Fibroblast of skin of right biceps (primary cell): ENCODE results near the gene MKNK1.
A peak's percentile ranks its signal among the peaks of the same experiment; 100 is the strongest.

Source experiments
- DNase-seq: peaks from one replicate; pipeline ENCODE4 v3.0.0-alpha.2; 2013

MKNK1 gene

DNA sequence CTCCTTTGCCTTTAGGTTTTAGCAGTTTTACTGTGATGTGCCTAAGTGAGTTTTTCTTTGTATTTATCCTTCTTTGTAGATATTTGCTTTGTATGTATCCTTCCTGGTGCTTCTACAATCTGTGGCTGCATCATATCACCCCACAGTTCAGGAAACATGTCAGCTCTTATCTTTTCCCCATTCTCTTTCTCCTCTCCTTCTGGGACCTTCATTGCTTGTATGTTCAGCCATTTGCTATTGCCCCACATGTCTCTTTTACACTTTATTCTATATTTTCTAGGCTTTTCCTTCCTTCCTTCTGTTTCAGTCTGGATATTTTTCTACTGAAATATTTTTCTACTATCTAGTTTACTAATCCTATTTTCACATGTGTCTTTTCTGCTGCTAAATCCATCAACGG lies 67.5 kb downstream of the MKNK1 start:
- no peak for DNase-seq

DNA sequence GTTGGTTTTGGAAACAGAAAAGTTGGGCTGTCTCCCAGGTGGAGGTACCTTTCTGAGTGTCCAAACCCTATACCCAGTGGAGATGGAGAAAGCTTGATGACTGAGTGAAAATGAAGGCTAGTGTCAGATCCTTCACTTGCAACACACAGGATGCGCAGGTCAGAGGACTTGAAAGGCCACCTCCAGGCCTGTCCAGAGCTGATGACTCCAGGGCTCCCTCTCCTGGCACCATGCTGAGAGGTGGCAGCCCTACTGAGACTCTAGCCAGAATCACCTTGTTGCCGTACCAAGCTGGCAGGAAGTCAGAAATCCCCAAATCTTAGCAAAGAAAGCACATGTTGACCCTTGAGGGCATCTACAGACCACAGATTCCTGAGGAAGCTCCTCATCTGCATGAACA lies 69.0 kb downstream of the MKNK1 start:
- DNase-seq: no peak

DNA sequence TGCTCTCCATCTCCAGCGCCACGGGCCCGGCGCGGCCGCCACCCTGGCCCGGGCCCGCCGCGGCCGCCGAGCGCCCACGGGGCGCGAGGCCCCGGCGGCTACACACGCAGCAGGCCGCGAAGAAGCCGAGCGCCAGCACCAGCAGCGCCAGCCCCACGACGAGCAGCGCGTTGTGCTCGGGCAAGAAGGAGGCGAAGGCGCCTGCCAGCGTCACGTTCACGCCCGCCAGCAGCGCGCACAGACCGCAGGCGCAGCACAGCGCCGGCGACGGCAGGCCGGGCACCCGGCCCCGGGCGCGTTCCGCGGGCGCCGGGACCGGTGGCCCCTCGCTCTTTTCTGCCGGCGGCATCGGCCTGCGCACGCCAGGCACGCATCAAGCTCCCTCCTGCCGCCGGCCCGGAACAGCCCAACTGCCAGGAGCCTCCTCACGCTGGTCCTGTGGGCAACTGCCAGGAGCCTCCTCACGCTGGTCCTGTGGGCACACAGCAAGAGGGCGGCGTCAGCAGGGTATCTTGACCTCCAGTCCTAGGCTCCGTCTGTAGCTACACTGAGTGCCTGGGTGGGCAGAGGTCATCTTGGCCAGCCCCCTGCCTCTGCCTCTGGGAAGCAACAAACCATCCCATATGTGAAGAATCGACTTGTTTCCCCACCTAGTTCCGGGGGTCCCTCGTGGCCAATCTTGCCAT lies 70.7 kb downstream of the MKNK1 start:
- DNase-seq: peak; percentile 51

DNA sequence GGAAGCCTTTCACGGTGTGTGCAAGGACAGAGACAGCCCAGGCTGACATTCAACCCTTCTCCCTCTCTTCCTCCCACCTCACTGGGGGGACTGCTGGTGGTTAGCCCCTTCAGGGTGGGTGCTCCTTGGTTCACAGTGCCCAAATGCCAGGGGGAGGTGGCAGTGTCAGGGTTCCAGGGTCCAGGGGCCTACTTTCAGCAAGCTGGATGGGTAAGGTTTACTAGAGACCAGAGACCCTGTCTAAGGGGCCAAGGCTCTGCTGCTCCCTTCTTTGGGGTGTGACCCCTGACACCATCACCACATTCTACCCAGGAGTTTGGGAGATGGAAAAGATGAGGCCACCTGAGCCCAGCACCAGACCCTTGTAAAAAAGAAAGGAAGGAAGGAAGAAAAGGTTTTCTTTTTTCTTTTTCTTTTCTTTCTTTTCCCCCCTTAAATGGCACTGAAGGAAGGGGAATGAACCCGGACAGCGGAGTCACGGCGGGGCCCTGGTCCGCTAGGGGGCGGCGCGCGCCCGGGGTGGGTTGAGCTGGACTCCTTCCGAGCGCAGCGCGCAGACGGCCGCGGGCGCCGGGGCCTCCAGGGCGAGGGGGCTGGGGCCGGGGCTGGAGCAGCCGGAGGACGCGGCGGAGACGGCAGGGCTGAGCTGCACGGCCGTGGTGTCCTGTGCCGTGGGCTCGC lies 71.4 kb downstream of the MKNK1 start:
- peak; percentile 64 for DNase-seq

DNA sequence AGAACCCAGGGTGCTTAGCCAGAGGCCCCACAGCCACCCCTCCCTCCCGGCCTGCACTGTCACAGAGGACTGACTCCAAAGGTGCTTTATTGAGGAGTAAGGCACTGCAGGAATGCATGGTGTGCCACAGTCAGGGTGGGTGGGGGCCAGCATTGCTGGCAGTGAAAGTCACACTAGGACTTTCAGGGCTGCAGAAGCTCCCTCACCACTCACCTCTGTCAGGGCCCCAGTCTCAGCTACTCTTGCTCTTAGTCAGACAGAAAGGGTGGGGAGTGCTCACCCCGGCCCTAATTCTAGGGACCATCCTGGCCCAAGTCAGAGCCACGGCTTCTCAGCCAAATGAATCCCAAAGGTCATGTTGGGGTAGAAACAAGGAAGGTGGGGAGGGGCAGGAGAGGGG lies 72.0 kb downstream of the MKNK1 start:
- no peak for DNase-seq

DNA sequence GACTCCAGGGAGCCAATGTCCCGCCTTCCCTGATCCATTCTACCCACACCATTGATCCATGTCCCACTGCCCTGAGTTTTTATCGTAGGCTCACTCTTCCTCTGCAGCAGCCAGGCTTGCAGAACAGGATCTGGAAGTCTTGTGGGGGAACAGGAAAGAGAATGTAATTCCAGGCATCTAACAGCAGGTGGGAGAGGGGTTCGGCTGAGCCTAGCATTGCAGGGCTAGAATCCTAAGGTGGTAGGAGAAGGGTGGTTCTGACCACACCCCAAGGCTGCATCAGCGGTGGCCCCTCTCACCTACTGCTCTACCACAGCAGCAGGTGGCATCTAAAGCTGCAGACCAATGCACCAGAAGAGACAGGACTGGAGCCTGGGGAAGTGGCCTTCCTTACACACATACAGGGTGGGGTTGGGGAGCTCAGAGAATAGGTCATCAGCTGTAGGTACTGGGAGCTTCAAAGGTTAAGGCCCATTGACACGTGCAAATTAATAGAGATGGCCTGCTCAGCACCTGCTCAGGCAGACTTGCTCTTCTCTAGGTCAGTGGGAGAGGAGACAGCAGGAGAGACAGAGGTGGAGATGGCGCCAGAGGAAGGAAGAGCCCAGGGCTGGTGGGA lies 73.2 kb downstream of the MKNK1 start:
- no peak for DNase-seq

DNA sequence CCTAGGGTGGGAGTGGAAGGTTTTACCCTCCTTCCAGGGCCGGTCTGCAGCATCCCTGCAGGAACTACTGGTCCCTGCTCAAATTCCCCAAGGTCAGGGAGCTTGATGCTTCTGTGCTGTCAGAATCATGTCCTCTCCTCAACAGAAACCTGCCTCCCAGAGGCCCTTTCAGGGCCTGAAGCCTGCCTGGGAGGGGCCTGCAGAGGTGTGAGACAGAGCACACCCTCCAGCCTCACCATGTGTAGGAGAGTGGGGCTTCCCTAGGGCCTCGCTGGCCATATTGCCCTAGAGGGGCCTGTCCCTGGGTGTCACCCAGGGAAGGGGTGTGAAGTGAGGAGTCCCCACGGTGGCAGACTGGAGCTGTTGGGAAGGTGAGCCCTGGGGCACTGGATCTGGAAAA lies 73.8 kb downstream of the MKNK1 start:
- no peak for DNase-seq

DNA sequence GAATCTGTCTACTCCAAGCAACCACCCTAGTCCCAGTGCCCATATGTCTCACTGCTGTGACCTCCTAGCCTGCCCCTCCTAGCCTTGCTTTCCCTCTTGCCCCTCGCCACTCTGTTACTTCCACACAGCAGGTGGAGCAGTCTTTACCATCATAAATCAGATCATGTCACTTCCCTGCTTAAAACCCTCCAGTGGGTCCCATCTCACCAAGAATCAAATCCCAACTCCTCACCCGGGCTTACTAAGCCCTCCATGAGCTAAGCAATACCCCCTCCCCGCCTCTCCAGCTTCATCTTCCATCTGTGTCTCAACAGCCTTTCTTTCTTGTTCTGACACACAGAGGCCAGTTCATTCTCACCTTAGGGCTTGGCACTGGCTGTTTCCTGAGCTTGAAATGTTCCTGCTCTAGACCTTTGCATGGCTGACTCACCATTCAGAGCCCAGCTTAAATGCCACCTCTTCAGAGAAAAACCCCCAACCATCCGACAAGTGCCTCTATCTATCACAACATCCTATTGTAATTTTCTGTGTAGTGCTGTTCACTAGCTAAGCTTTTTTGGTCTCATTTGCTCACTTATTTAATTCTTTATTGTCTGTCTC lies 74.9 kb downstream of the MKNK1 start:
- no peak for DNase-seq

DNA sequence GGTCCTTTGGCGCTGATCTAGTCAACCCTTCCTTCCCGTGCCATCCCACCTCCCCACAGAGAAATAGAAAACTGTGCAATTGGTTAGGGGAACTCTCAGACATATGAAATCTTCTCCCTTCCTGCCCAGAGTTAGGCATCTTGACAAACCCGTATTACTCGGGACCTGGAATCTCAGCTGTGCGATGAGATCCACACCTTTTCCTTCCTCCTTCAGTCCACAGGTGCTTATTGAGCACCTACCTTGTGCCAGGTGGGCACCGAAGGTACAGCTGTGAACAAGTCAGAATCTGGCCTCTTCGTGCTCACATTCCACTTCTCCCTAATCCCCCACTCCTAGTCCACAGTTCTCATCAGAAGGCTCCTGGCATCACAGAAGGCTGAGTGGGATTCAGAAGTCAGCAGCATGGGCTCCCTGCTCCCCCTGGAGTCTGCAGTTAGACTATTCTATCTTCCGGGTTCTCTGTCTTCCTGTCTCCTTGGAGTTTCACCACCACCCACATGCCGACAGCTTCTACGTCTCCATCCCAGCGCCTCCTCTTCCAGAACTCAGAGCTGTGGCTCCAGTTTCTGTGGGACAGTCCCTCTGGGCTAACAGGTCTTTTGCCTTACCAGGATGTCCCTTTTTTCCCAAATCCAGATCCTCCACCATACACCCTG lies 75.6 kb downstream of the MKNK1 start:
- peak; percentile 37 for DNase-seq

DNA sequence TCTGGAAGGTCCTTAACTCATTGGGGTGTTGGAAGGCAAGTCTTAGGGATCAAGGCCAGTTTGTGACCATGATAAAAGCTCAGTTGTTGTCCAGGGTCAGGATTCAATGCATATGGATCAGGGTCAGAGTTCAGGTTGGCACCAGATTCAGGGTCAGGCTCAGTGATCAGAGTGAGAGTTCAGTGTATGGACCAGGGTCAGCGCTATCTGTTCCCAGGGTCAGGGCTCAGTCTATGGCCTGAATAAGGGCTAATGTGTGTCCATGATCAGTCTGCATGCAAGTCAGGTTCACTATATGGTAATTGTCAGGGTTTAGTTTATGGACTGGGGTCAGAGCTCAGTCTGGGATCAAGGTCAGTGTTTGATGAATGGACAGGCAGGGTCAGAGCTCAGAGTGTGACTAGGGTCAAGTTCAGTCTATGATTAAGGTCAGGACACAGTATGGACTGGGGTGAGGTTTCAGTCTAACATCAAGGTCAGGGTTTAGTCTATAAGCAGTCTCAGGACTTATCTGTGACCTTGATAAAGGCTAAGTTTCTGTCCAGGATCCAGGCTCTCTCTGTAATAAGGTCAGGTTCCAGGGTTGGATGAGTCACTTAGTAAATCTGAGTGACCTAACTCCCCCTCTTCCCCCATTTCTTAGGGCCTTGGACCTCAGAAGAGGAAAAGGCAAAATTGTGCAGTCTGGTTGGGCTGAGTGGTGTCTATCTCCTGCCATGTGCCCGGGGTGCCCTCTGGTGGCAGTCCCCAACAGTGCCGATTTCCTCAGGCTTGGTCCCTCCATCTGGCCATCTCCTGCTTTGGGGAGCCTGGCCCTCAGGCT lies 76.4 kb downstream of the MKNK1 start:
- peak; percentile 62 for DNase-seq

DNA sequence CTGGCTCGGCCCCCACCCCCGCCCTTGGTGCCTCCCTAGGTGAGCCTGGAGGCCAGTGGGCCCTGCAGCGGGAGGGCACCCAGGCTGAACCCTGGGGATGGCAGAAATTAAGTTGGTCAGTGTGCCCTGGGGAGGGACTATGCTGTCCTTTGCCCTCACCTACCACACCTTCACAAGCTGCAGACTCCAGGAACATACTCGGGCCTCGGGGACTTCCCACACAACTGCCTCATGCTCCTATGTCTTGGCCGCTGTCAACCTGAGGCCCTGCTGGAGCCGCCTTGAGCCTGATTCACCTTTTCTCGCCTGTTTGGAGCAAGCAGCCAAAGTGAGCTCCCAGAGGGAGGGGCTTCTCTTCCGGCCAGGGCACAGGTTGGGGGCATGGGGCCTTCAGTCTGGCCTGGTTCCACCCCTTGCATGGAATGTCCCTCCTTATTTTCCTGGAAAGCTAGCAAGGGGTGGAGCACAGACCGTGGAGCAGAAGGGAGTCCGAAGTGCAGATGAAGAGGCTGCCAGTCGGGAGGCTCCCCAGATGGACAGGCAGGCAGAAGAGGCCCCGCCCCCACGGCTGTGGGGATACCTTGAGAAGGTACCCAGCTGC lies 77.3 kb downstream of the MKNK1 start:
- no peak for DNase-seq

DNA sequence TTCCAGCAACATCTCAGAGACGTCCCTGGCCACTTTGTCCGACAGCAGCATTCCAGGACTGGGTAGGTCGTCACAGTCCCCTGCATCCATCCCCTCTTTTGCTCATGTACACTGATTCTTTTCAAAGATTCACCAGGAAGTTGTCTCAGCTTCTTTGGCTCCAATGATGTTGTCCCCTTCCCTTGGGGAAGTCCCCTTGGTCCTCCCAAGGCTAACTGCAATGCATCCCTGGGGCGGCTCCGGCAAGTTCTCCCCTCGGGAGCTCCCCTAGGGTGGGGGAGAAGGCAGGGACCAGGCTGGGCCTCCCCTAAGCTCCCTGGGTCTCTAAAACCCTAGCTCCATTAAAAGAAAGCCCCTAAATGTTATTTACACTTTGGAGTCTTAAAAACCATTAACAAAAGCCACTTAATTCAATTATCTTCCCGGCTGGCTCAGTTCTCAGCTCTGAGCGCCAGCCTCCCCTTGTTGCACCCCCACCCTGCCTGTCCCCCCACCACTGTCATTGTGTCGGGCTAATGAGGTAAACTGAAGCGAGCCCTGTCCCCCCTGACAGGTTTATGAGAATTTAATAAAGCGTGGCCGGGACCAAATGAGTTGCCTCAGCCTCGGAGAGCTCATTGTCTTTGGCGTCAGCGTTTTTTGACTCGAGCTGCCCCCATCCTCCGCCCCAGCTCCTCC lies 77.9 kb downstream of the MKNK1 start:
- no peak for DNase-seq

DNA sequence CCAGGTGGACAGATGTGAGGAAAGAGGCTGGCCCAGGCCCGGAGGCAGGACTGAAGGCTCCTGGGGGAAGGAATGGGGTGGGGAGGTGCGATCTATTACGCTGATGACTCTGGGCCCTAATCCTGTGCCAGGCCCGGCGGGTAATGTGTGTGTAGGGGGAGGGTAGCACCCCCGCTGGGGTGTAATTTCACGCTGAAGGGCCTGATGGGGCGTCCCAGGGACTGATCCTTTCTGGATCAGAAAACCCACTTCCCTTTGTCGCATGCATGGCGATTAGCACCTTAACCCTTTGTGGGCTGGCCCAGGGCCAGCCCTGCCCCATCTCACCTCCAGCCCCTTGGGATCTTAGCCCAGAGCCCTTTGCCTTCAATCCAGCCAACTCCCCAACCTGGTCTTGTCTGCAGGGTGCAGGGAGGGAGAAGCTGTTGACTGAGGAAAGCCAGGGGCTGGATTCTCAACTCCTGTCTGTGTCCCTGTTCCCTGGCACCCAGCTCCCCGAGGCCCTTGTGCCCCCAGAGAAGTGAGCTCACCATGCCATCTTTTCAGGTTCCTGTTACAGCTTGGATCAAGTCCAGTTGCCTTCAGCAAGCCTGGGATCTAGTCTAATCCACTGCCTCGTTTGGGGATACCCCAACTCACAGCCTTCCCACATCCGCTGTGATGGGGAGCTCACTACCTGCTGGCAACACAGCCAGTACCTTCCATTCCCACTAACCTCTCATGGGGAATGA lies 78.7 kb downstream of the MKNK1 start:
- no peak for DNase-seq

DNA sequence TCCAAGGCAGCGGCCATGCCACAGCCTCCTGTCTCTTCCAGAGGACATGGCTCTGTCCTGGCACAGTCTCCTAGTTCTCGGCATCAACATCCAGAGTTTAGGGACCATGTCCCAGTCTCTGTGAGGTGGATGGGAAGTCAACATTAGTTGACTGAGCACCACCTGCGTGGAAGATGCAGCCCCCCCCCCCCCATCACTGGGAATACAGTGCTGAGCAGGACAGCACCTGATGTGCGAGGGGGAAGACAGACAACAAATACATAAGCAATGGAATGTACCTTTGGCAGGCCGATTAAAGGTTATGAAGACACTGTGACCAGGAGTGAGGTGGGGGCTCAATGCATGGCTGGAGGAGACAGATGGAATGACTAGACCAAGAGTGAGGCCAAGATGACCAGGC lies 79.2 kb downstream of the MKNK1 start:
- no peak for DNase-seq

DNA sequence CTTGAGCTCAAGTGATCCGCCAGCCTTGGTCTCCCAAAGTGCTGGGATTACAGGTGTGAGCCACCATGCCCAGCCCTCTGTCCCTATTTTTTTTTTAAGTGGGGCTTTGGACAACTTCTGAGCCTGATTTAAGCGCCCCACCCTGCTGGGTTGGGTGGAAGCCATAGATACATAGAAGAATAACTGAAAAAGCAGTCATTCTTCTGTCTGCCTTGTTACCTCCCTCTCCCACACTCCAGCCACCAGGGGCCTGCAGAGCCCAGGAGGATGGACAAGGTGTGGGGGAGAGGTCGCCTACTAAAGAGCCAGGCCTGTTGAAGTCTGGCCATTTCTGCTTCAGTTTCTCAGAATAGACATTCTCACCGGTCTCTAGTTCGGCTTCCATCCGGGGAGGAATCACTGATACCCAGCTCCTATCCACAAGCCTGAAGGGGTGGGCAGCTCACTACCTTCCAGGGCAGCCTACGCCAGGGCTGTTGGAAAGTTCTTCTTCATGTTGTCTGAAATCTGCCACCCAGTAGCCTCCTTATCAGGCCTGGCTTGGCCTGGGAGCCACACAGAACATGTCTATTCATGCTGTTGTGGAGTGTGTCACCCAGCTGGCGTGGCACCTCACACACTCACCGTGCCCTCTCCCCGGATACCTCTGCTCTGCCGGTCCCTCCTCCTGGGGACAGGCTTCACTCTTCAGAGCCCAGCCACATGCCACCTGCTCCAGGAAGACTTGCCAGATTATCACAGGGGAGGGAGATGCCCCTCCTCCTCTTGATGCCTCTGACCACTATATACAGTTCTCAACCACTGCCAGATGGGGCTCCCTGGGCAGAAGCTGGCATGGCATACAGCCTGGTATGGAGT lies 80.3 kb downstream of the MKNK1 start:
- no peak for DNase-seq

DNA sequence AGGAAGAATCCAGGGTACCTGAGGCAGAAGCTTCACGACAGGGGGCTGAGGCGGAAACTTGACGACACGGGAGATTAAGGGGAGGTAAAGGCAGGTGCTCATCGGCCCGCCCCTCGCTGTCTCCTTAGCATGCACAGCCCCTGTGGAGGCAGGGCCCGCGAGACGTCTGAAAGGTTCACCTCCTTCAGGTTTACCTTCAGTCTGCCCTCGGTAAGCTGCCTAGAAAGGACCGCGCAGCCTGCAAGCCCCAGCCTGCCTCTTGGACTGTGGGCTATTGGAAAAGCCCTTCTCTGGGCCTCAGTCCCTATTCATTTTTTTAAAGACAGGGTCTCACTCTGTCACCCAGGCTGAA lies 81.1 kb downstream of the MKNK1 start:
- DNase-seq: no peak

DNA sequence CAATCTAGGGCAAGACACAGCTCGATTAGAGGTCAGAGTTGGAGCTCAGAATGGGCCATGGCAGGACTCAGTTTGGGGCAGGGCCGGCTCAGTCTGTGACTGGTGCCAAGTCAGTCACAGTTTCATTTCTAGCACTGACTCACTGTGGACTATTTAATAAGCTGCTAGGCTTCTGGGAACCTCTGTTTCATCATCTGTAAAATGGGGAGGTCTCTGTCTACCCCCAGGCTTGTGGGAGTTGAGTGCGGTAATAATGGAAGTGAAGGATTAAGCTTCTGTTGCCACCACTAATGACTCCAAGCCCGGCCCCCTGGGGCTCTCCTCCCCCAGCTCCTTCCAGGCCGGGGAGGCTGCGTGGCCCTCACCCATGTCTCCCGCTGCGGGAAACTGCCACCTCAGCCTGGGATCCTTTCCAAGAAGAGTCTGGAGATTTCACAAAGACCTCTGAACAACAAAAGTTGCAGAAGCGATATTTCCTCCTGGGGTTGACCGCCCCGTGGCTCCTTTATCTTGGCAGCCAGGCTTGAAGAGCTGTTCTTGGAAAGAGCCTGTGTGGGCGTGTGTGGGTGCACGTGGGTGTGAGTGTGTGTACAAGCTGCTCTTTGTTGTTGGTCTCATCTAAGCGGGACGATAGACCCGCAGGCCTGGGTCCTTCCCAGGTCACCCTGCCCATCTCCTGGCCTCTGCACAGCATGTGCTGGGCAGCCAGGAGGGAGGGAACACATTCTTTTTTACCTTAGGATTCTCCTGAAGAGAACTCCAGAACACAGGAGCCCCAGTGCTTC lies 81.7 kb downstream of the MKNK1 start:
- peak; percentile 95 for DNase-seq

DNA sequence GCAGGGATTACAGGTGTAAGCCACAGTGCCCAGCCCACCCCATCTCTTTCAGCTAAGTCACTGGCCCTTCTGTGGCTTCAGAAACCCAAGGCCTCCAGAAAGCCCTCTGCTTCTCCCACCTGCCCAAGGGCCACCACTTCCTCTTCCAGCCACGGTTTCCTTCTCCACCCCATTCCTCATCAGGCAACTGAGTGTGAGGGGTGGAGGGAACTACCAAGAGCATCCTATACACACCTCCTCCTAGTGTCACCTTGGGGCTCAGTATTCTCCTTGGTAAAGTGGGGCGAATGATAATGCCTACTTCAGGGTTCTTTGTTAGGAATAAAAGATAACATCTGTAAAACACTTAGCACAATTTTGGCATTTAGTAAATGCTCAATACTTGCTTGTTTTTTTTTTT lies 82.7 kb downstream of the MKNK1 start:
- no peak for DNase-seq
